GM21515 (cell line): ENCODE results near the gene TMEM141.
A peak's percentile ranks its signal among the peaks of the same experiment; 100 is the strongest.
"Not testable (repeated sequence)": the region's sequence is repeated elsewhere in the genome, so short reads cannot be mapped to it uniquely, and the experiment has no call there.

ENCODE experiments used
- ATAC-seq: cut with Tn5 transposase; IDR thresholded peaks from one replicate; pipeline ENCODE4 v1.9.1; 2021; ENCODE audit not compliant: unreplicated experiment

The TMEM141 gene

GRCh38 chr9:136755302-136756133 is 35.6 kb upstream of the TMEM141 start:
- not testable (repeated sequence) for ATAC-seq

GRCh38 chr9:136756134-136756438 is 35.1 kb upstream of the TMEM141 start:
- no peak for ATAC-seq

GRCh38 chr9:136756836-136757235 is 34.3 kb upstream of the TMEM141 start:
- ATAC-seq, result no peak

GRCh38 chr9:136757328-136757727 is 33.8 kb upstream of the TMEM141 start:
- no peak for ATAC-seq

- no peak for ATAC-seq
These were observed 33.4 kb upstream of the TMEM141 start for GRCh38 chr9:136757751-136758140.

- ATAC-seq, result no peak
These were observed 32.1 kb upstream of the TMEM141 start for GRCh38 chr9:136759001-136759400.

GRCh38 chr9:136759436-136760325 is 31.5 kb upstream of the TMEM141 start:
- no peak for ATAC-seq

GRCh38 chr9:136760424-136760823 is 30.7 kb upstream of the TMEM141 start:
- ATAC-seq, result no peak

GRCh38 chr9:136760834-136761544 is 30.2 kb upstream of the TMEM141 start:
- ATAC-seq, result not testable (repeated sequence)

GRCh38 chr9:136761545-136761981 is 29.6 kb upstream of the TMEM141 start:
- ATAC-seq, result no peak

GRCh38 chr9:136762221-136762691 is 28.9 kb upstream of the TMEM141 start:
- no peak for ATAC-seq

GRCh38 chr9:136762915-136763648 is 28.1 kb upstream of the TMEM141 start:
- no peak for ATAC-seq

GRCh38 chr9:136763649-136764035 is 27.5 kb upstream of the TMEM141 start:
- no peak for ATAC-seq

- no peak for ATAC-seq
These were observed 26.7 kb upstream of the TMEM141 start, which contains the start of gene LCN15 for GRCh38 chr9:136764301-136764891. LCN15 (minus strand) TSS chr9:136764518; CDS start chr9:136764488, 30 bp downstream.

GRCh38 chr9:136765041-136765440 is 26.1 kb upstream of the TMEM141 start:
- ATAC-seq, result no peak

GRCh38 chr9:136765745-136766409 is 25.3 kb upstream of the TMEM141 start:
- ATAC-seq, result peak; percentile 52

- ATAC-seq, result not testable (repeated sequence)
These were observed 24.6 kb upstream of the TMEM141 start for GRCh38 chr9:136766410-136767120.

- no peak for ATAC-seq
These were observed 21.4 kb upstream of the TMEM141 start for GRCh38 chr9:136769710-136770191.
